ENCODE data around the gene CCDC50.

DNA sequence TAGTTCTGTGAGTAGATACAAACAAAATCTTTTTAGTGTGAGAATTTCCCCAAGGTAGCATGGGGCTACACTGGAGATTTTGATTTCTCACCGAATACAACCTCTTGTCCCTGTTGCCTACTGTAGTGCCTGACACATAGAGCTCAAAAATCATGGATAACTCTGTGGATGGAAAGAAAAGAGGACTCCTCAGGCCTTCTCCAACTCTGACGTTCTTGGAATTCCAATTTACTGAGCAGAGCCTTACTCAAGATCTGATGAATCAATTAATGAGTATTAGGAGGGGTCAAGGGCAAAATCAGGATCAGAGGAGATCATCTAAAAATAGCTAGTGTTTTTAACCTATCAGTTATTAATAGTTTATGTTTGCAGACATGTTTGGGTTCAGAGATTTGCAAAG is 85.1 kb downstream of the CCDC50 start:
- TF ChIP-seq CTCF (conservative IDR thresholded peaks at IDR 0.05; ENCODE audit: low read length) (no peak), EZH2phosphoT487 (IDR thresholded peaks at IDR 0.05; ENCODE audit: borderline replicate concordance, low read depth, low read length) (no peak)
